Cardiac septum (tissue), 1 donor: ENCODE measurements around the gene HRH3. TPM values are rescaled to one million over a fixed set of nuclear protein-coding genes. Genes with fewer than 3 reads are reported as not detected.

Experiments used
- DNase-seq: peaks from one replicate; pipeline ENCODE4 v3.0.0-alpha.2; 2020; ENCODE audit warnings: low spot score
- intact Hi-C: fragments of 100-400 bp; cut with DNase I; formaldehyde crosslinking; loops from one replicate; pipeline ENCODE4 v1.14.0; 2022
- total RNA-seq: library from RNA; stranded (reverse); fragmentation: NEBNext Ultra II Directional; extraction: Animal tissue kit (Norgen Biotek cat#: 25700); gene quantifications from one replicate; pipeline ENCODE4 v1.2.1, GENCODE V29; 2021
- donor health status: DM: no; HTN: no; CAD: no.

HRH3 gene
- total RNA-seq, 1 donor from 2014 or later, result not detected

GRCh38 chr20:62205618-62206387, 14.3 kb downstream of the HRH3 start:
- intact Hi-C loops, result no loop called here
- no peak for DNase-seq

- DNase-seq, result no peak
- intact Hi-C loops, result no loop called here
Measured at GRCh38 chr20:62203378-62204030, 16.6 kb downstream of the HRH3 start.

- intact Hi-C loops, result no loop called here
- DNase-seq, result no peak
Measured at GRCh38 chr20:62202676-62203377, 17.3 kb downstream of the HRH3 start.

- DNase-seq, result no peak
- intact Hi-C loops, result no loop called here
Measured at GRCh38 chr20:62202083-62202395, 18.0 kb downstream of the HRH3 start.

GRCh38 chr20:62201173-62202082, 18.6 kb downstream of the HRH3 start:
- no peak for DNase-seq
- intact Hi-C loops, result no loop called here

- intact Hi-C loops, result no loop called here
- DNase-seq, result no peak
Measured at GRCh38 chr20:62200491-62201172, 19.4 kb downstream of the HRH3 start.

GRCh38 chr20:62198931-62199330, 21.1 kb downstream of the HRH3 start:
- no peak for DNase-seq
- intact Hi-C loops, result no loop called here

- intact Hi-C loops, result no loop called here
- DNase-seq, result no peak
Measured at GRCh38 chr20:62198496-62198895, 21.6 kb downstream of the HRH3 start.

- intact Hi-C loops, result no loop called here
- DNase-seq, result no peak
Measured at GRCh38 chr20:62197801-62198200, 22.3 kb downstream of the HRH3 start.

GRCh38 chr20:62197311-62197710, 22.8 kb downstream of the HRH3 start:
- intact Hi-C loops, result no loop called here
- no peak for DNase-seq

GRCh38 chr20:62196286-62196685, 23.8 kb downstream of the HRH3 start:
- DNase-seq, result no peak
- intact Hi-C loops, result no loop called here

GRCh38 chr20:62195736-62196135, 24.3 kb downstream of the HRH3 start:
- intact Hi-C loops, result no loop called here
- DNase-seq, result no peak

- no peak for DNase-seq
- intact Hi-C loops, result no loop called here
Measured at GRCh38 chr20:62195075-62195405, 25.0 kb downstream of the HRH3 start.

GRCh38 chr20:62193079-62194025, 26.7 kb downstream of the HRH3 start:
- DNase-seq, result no peak
- intact Hi-C loops, result no loop called here

GRCh38 chr20:62192635-62193034, 27.4 kb downstream of the HRH3 start:
- no peak for DNase-seq
- intact Hi-C loops, result no loop called here

GRCh38 chr20:62191781-62192559, 28.1 kb downstream of the HRH3 start:
- intact Hi-C loops, result no loop called here
- no peak for DNase-seq

- intact Hi-C loops, result no loop called here
- DNase-seq, result no peak
Measured at GRCh38 chr20:62190639-62191411, 29.3 kb downstream of the HRH3 start.
